Stimulated activated CD4-positive, alpha-beta T cell treated with anti-CD3 and anti-CD28 coated beads, Interleukin-15, amount 100 ng/mL, for 24 hours (primary cell): ENCODE data around the gene TBC1D8.
A peak's percentile ranks its signal among the peaks of the same experiment; 100 is the strongest.

Source experiments
- DNase-seq: peaks from one replicate; pipeline ENCODE4 v3.0.0-alpha.2; 2020

Gene TBC1D8

GRCh38 chr2:101025561-101025960 is 125.6 kb downstream of the TBC1D8 start:
- DNase-seq = no peak

DNA sequence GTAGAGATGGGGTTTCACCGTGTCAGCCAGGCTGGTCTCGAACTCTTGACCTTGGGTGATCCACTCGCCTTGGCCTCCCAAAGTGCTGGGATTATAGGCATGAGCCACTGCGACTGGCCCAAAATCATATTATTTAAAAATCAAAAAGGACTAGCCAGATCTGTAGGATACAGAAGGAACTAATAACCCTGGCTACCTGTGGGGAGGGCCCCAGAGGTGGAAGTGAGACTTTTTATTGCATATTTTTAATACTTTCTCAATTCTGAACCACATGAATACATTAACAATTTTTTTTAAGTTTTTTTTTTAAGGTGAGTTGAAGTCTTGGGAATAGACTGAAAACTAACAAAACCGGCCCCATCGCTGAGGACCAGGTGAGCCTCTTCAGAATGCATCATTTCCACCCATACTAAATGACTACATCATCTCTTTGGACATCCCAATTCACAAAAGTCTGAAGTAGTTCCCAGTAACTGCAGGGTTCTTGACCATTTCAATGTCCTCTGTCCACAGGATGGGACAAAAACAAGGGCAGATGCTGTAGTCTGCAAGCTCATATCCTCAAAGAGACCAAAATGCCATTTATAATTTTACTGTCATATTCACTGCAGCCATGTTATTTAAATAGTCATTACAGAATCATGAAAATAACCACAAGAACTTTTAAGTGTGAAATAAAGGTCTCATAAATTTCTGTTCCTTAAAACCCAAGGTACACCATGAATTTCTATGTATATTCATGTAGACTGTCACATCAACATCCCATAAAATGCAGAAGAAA is 127.7 kb downstream of the TBC1D8 start:
- DNase-seq = no peak

GRCh38 chr2:101022221-101022620 is 129.0 kb downstream of the TBC1D8 start:
- no peak for DNase-seq

- no peak for DNase-seq
These were observed 132.2 kb downstream of the TBC1D8 start for GRCh38 chr2:101018934-101019333.

DNA sequence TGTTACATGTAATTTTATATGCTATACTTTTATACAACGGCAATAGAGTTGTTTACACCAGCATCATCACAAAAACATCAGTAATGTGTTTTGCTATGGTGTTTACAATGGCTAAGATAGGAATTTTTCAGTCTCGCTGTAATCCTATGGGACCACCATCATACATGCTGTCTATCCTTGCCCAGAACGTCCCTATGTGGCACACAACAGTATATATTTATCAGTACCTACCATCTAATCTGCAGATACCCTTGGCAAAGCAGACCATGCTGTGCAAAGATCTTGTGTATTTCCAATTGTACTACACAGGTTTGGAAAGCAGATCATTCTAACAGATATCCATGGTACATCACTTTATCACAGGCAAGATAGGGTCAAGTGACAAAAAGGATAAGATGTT is 133.8 kb downstream of the TBC1D8 start:
- no peak for DNase-seq

DNA sequence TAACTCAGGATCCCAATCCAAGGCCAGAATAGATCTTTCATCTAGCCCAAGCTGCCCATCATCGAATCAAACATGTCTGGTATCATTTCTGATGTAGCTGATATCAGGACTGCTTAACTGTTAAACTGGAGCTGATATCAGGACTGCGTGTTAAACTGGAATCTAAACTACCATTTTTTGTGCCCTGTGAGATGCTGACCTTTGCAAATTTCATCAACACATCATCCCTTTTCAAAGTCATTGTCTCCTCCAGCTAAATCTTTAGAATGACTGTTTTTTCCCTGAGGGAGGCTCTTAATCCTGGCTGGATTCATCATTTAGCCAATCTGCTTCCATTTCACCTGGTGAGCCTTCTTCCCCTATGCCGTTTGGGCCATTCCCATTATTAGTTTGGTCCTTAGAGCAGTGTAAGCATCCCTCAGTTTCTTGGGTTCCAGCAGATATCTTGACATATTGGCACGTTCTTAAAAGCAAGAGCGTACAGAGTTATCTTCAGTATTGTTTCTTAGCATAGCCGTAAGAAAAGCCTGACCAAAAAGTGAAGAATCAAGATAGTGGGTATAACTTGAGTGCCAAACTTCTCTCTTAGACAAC is 136.8 kb downstream of the TBC1D8 start:
- no peak for DNase-seq

- peak; percentile 42 for DNase-seq
These were observed 138.4 kb downstream of the TBC1D8 start for GRCh38 chr2:101012706-101013181.

- no peak for DNase-seq
These were observed 139.0 kb downstream of the TBC1D8 start for GRCh38 chr2:101012054-101012705.

DNA sequence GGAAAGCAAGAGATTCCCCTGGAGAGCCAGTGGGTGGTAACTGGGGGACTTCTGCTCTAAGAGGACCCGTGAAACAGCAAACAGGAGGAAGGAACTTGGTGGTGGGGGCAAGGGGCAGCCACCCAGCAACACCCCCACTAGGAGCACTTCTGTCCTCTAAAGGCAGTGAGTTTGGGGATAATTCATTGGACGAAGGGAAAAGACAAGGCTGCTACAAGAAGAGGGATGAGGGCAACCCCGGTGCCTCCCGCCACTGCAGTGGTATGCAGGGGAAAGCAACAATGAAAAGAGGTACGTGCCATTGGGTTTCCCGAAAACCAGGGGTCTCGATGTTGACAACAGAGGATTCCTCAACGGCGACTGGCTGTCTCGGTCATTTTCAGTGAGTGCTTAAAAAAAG is 140.0 kb downstream of the TBC1D8 start:
- DNase-seq = no peak

DNA sequence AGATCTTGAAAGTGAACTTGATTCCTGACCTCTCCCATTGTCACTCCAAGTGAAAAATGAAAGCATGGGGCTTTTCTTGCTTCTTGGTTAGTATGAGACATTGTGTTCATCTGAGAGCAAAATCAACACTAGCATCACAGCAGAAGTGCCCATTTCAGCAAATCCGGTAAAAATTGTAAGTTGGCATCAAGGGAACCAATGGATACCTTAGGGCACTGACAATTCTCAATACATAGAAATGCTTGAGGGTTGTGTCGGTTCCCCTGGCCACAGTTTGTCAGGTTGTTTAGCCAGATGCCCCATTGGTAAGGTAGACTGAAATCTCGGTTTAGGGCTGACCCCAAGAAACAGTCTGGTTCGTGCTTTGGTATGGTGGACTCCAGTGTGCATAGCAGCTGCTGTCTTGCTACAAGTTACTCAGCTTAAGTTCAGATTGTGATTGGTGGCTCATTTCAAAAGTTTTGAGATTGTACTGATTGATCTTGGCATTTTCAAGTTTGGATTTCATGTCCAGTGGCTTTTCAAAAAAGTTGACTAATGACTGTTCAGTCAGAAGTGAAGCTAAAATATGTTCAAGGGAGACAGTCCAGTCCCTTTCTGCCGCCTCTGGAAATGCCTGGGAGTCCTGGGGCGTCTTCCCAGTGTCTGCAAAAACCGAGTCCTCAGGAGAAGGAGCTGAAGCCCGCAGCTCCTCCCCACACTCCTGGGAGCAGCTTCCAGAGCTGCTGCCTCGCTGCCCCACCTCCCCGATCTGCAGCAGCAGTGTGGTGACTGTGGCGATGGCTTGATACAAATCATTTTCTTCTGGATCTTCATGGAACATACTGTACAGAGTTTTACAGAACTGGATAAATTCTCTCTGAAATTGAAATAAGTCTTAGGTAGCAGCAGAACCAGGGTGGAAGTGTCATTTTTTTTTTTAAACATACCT is 143.5 kb downstream of the TBC1D8 start:
- DNase-seq = peak; percentile 26

DNA sequence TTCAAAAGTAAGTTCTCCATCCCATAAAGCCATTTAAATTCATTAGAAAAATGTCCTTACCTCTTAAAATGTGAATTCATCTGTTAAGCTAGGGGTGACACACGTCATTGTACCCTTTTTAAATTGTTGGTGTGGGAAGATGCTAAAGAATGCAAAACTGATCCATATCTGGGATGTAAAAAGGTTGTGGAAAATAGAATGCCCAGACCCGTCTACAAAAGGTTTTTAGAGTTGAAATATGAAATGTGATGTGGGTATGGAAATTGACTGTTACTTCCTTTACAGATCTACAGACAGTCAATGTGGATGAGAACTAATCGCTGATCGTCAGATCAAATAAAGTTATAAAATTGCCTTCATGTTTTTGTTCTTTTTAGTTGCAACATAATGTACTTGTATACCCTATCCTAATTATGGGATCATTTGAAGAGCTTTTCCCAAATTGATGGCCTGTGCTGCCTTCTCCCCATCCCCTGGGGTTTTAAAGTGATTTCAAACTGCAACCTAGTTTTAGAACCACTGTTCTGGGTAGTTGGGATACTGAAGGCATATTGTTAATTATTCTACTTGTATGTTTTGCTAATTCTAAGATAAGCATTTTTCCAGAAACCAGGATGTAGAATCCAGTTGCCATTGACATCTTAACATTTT is 145.0 kb downstream of the TBC1D8 start:
- no peak for DNase-seq

- DNase-seq = no peak
These were observed 146.4 kb downstream of the TBC1D8 start for GRCh38 chr2:101004620-101005325.

DNA sequence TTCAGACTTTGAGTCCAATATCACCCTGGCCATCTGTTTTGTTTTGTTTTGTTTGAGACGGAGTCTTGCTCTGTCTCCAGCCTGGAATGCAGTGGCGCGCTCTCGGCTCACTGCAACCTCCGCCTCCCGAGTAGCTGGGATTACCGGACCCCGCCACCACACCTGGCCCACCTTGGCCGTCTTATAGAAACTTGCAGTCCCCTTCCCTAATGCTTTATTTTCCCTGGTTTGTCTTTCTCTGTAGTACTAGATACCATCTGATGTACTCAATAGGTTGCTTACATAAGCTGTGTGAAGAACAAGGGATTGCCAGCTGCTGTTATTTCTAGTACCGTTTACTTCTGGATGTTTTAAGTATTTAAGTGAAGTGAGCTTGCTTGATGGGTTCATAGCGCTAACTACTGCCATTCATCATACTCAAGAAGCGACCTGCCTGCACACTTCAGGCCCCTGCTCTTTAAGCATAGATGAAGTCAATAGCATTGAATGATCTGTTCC is 147.9 kb downstream of the TBC1D8 start:
- DNase-seq = no peak

DNA sequence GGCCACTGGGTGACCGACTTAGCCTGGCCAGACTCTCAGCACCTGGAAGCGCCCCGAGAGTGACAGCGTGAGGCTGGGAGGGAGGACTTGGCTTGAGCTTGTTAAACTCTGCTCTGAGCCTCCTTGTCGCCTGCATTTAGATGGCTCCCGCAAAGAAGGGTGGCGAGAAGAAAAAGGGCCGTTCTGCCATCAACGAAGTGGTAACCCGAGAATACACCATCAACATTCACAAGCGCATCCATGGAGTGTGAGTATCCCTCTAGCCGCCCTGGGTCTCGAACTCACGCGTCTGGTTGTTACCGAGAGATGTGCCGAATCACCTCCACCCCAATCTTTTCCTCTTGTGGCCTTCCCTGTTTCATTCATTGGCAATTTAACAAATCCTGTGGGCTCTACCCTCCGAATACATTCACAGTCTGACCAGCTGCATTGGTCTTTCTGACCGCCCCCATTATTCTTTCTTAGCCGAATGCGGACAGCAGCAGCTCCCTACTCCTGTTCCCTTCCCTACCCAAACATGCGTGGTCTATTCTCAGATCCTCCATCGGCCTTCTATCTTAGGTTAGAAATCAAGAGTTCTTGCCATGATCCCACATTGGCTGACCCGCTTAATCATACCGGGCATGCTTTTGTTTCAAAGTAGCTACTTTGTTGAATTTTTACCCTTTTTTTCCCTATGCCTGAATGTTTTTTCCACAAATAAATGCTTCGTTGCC is 148.5 kb downstream of the TBC1D8 start:
- DNase-seq = peak; percentile 46

DNA sequence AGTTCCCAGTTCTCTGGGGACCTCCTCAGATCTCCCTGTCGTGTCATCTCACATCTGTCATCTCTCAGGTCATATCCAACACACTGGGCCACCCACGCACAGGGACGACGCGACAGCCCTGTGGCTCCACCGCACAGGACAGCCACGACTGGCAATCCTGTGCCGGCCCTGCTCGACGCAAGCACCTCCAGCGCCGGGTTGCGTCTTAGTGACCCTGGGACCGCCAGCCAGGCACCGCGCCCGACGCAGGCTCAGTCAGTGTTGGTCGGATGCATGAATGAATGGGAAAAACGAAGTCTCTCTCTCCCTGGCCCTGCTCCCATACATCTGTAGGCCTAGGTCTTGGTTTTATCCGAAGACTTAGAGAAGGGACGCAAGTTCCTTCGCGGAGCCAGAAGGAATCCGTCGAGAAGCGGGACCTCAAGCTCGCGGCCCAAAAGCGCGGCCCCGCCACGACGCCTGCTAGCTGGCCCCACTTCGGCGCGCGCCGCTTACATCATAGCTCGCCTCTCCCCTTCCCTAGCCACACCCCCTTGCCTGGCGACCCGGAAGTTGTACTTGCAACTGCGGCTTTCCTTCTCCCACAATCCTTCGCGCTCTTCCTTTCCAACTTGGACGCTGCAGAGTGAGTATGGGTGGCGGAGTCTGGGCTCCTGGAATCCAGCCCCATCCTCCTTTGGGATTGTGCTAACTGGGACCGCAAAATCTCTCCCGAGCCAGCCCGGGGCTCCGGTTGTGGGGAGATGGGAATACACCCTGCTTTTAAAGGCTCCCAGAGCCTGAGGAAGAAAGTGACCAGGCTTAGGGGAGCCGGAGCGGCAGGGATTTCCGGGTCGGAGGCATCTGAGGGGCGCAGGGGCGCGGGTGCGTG is 149.3 kb downstream of the TBC1D8 start, which contains the start of gene RPL31:
TSS of gene RPL31 (plus strand) at position 599 of the 871 bp plus-strand sequence. CDS start 413 bp downstream, outside the sequence.
- peak; percentile 98 for DNase-seq

DNA sequence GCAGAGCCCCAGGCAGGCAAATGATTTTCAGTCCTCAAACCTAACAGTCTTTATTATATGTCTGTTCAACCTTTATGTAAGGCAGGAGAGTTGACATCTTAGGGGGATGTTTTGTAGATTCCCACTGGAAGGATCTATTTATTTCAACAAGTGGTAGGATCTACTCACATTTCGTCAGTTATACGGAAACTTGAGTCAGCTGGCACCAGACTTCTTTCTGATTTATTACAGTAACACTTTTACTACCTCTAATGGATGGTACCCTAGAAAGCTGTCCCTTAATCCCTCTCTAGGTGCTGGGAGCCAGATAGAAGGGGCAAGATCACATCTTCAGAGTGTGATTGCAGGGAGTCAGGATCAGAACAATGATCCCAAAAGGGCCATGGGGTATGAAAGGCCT is 151.2 kb downstream of the TBC1D8 start:
- DNase-seq = no peak

GRCh38 chr2:100998235-100998573 is 153.0 kb downstream of the TBC1D8 start:
- no peak for DNase-seq

DNA sequence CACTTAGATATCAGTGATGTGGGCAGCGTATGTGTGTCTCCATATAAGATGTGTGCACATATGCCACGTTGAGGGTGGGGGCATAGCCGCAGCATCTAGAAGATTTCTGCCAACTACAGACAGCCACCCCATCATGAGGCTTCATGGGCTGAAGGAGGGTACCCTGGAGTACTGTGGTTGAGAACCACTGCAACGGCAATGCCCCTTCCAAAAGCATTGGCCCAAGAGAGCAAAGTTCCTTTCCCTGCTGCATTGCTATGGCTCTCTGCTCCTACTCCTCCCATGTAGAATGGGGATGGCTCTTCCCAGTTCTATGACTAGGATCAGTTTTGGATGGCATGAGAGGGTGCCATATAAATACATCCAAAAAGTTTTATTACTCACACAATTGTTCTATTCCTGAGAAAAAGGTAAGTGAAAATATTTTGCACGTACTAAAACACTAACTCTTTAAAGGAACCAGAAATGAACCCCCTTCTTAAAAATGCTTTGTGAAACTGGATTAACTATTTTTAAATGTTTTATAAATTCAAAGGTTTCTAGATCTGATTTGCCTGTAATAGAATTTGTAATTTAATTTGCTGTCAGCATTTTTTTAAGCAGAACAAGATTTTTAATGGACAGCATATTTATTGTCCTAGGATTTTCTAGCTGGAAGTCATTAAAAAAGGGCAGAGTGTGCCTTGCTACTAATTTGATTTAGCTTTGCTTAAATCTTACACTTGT is 153.5 kb downstream of the TBC1D8 start:
- no peak for DNase-seq
